SK-N-SH treated with all-trans-retinoic acid at 6 μM for 48 hours (cell line): ENCODE results near the gene OOSP2.

Experiments used
- ATAC-seq: fragments of 200-7000 bp; cut with Tn5 transposase; 3 replicates; pipeline ENCODE4 v1.9.1; 2020; ENCODE audit warnings: mild to moderate bottlenecking, moderate library complexity
- ARNTL ChIP-seq: fragments of 450-650 bp; formaldehyde crosslinking; IDR thresholded peaks from 2 replicates; pipeline ENCODE4 v1.5.0; 2020; ENCODE audit warnings: low read depth, mild to moderate bottlenecking, moderate library complexity, borderline replicate concordance
- CSDC2 ChIP-seq: fragments of 250-450 bp; sonication (Bioruptor Pico); IDR thresholded peaks from 2 replicates; pipeline ENCODE4 v1.5.0; 2020; ENCODE audit warnings: mild to moderate bottlenecking, moderate library complexity
- GLIS3 ChIP-seq: fragments of 250-450 bp; sonication (Bioruptor Pico); IDR thresholded peaks from 2 replicates; pipeline ENCODE4 v1.5.0; 2020; ENCODE audit warnings: mild to moderate bottlenecking, moderate library complexity
- ISL1 ChIP-seq: fragments of 250-450 bp; sonication (Bioruptor Pico); IDR thresholded peaks from 2 replicates; pipeline ENCODE4 v2.1.2; 2022; ENCODE audit warnings: mild to moderate bottlenecking, moderate library complexity
- OSR1 ChIP-seq: fragments of 250-450 bp; sonication (Bioruptor Pico); IDR thresholded peaks from 2 replicates; pipeline ENCODE4 v1.8.0; 2022; ENCODE audit warnings: moderate library complexity, mild to moderate bottlenecking, inconsistent platforms
- PATZ1 ChIP-seq: fragments of 250-450 bp; sonication (Bioruptor Pico); IDR thresholded peaks from 2 replicates; pipeline ENCODE4 v1.8.0; 2020; ENCODE audit warnings: mild to moderate bottlenecking, moderate library complexity, borderline replicate concordance
- RARB ChIP-seq: fragments of 250-450 bp; sonication (Bioruptor Pico); IDR thresholded peaks from 2 replicates; pipeline ENCODE4 v1.8.0; 2021; ENCODE audit warnings: mild to moderate bottlenecking, moderate library complexity
- TCF4 ChIP-seq: fragments of 250-450 bp; sonication (Bioruptor Pico); IDR thresholded peaks from 2 replicates; pipeline ENCODE4 v1.8.0; 2021; ENCODE audit warnings: mild to moderate bottlenecking, moderate library complexity, borderline replicate concordance
- TOX ChIP-seq: fragments of 250-450 bp; sonication (Bioruptor Pico); IDR thresholded peaks from 2 replicates; pipeline ENCODE4 v1.8.0; 2021; ENCODE audit warnings: mild to moderate bottlenecking, moderate library complexity, borderline replicate concordance
- TSHZ2 ChIP-seq: fragments of 250-450 bp; sonication (Bioruptor Pico); IDR thresholded peaks from 2 replicates; pipeline ENCODE4 v1.5.0; 2020; ENCODE audit warnings: mild to moderate bottlenecking, moderate library complexity
- ZC3H10 ChIP-seq: fragments of 250-450 bp; sonication (Bioruptor Pico); IDR thresholded peaks from 2 replicates; pipeline ENCODE4 v1.5.1; 2021; ENCODE audit warnings: mild to moderate bottlenecking, moderate library complexity
- ZFP3 ChIP-seq: fragments of 250-450 bp; sonication (Bioruptor Pico); IDR thresholded peaks from 2 replicates; pipeline ENCODE4 v1.5.0; 2020; ENCODE audit warnings: mild to moderate bottlenecking, moderate library complexity
- ZFP30 ChIP-seq: fragments of 450-650 bp; formaldehyde crosslinking; IDR thresholded peaks from 2 replicates; pipeline ENCODE4 v1.5.0; 2022; ENCODE audit warnings: mild to moderate bottlenecking, moderate library complexity
- ZNF565 ChIP-seq: fragments of 450-650 bp; formaldehyde crosslinking; conservative IDR thresholded peaks from 2 replicates; pipeline ENCODE4 v1.5.0; 2020; ENCODE audit warnings: low read depth, mild to moderate bottlenecking, moderate library complexity
- ZNF8 ChIP-seq: fragments of 450-650 bp; formaldehyde crosslinking; IDR thresholded peaks from 2 replicates; pipeline ENCODE4 v1.5.0; 2020; ENCODE audit warnings: mild to moderate bottlenecking, moderate library complexity
- TF ChIP-seq, protein P1 (sequence below): fragments of 250-450 bp; sonication (Bioruptor Pico); IDR thresholded peaks from 2 replicates; pipeline ENCODE4 v1.8.0; 2021; ENCODE audit warnings: low read depth, mild to moderate bottlenecking, moderate library complexity, borderline replicate concordance
- TF ChIP-seq, protein P2 (sequence below): fragments of 250-450 bp; sonication (Bioruptor Pico); IDR thresholded peaks from 2 replicates; pipeline ENCODE4 v1.5.1; 2021; ENCODE audit warnings: mild to moderate bottlenecking, moderate library complexity
- TF ChIP-seq, protein P3 (sequence below): fragments of 250-450 bp; sonication (Bioruptor Pico); IDR thresholded peaks from 2 replicates; pipeline ENCODE4 v1.5.1; 2020; ENCODE audit warnings: low read depth, mild to moderate bottlenecking, moderate library complexity

Gene OOSP2

DNA sequence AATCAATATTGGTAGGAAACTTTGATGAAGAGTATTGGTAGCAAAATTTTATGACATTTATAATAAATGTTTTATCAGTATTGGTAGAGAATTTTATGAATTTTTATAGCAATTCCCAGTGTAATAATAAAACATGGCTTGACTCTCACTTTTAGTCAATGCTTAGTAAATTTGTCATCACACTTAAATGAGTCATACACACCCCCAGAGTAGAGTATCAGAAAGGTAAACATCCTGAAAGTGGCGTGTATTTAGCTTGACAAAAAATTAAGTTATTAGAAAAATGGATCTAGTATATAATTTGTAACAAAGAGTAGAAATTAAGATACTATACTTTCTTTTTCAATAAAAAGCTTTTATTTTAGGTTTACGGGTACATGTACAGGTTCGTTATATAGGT is 18.8 kb downstream of the OOSP2 start:
- TF ChIP-seq ISL1 (CRISPR knock-in tag): no peak
- TF ChIP-seq ARNTL: no peak
- no peak for TF ChIP-seq CSDC2 (CRISPR knock-in tag)
- TF ChIP-seq ZC3H10 (CRISPR knock-in tag): no peak
- no peak for TF ChIP-seq GLIS3 (CRISPR knock-in tag)
- no peak for TF ChIP-seq RARB (CRISPR knock-in tag)
- TF ChIP-seq, protein P1, sequence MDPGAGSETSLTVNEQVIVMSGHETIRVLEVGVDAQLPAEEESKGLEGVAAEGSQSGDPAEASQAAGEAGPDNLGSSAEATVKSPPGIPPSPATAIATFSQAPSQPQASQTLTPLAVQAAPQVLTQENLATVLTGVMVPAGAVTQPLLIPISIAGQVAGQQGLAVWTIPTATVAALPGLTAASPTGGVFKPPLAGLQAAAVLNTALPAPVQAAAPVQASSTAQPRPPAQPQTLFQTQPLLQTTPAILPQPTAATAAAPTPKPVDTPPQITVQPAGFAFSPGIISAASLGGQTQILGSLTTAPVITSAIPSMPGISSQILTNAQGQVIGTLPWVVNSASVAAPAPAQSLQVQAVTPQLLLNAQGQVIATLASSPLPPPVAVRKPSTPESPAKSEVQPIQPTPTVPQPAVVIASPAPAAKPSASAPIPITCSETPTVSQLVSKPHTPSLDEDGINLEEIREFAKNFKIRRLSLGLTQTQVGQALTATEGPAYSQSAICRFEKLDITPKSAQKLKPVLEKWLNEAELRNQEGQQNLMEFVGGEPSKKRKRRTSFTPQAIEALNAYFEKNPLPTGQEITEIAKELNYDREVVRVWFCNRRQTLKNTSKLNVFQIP (CRISPR knock-in tag): no peak
- no peak for TF ChIP-seq TCF4 (CRISPR knock-in tag)
- TF ChIP-seq OSR1 (CRISPR knock-in tag): no peak
- TF ChIP-seq, protein P2, sequence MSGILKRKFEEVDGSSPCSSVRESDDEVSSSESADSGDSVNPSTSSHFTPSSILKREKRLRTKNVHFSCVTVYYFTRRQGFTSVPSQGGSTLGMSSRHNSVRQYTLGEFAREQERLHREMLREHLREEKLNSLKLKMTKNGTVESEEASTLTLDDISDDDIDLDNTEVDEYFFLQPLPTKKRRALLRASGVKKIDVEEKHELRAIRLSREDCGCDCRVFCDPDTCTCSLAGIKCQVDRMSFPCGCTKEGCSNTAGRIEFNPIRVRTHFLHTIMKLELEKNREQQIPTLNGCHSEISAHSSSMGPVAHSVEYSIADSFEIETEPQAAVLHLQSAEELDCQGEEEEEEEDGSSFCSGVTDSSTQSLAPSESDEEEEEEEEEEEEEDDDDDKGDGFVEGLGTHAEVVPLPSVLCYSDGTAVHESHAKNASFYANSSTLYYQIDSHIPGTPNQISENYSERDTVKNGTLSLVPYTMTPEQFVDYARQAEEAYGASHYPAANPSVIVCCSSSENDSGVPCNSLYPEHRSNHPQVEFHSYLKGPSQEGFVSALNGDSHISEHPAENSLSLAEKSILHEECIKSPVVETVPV (CRISPR knock-in tag): no peak
- no peak for TF ChIP-seq TOX
- TF ChIP-seq, all 23 proteins: peak for 0
- no peak for ATAC-seq

DNA sequence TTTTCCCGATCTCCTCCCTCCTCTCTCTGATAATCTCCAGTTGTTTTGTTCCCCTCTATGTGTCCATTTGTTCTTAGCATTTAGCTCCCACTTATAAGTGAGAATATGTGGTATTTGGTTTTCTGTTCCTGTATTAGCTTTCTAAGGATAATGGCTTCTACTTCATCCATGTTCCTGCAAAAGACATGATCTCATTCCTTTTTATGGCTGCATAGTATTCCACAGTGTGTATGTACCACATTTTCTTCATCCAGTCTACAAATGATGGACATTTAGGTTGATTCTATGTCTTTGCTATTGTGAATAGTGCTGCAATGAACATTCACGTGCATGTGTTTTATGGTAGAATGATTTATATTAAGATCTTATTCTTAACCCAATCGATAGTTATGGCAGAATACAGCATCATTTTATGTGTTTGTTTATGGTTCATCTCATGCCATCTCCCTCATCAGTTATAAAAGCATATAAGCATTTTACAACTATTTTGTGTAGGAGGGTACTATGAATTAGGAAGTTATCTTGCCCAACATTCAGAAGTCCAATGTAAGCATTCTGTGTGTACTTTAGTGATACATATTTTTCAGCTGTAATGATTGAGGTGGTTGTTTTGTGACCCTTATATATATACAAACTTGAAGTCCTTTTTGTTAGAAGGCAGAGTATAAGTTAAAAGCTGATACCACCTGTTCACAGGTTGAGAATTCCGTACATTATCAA is 19.5 kb downstream of the OOSP2 start:
- ATAC-seq: no peak
- TF ChIP-seq ZNF565 (no peak), ZFP3 (CRISPR knock-in tag) (no peak), ISL1 (CRISPR knock-in tag) (no peak), TSHZ2 (CRISPR knock-in tag) (no peak)
- TF ChIP-seq, protein P3, sequence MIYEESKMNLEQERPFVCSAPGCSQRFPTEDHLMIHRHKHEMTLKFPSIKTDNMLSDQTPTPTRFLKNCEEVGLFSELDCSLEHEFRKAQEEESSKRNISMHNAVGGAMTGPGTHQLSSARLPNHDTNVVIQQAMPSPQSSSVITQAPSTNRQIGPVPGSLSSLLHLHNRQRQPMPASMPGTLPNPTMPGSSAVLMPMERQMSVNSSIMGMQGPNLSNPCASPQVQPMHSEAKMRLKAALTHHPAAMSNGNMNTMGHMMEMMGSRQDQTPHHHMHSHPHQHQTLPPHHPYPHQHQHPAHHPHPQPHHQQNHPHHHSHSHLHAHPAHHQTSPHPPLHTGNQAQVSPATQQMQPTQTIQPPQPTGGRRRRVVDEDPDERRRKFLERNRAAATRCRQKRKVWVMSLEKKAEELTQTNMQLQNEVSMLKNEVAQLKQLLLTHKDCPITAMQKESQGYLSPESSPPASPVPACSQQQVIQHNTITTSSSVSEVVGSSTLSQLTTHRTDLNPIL: no peak

GRCh38 chr11:60064111-60064510 is 23.9 kb downstream of the OOSP2 start:
- no peak for ATAC-seq
- TF ChIP-seq ZFP30: no peak
- TF ChIP-seq TSHZ2 (CRISPR knock-in tag): no peak
- TF ChIP-seq PATZ1 (CRISPR knock-in tag): no peak
- TF ChIP-seq ZNF8 (CRISPR knock-in tag): no peak
- TF ChIP-seq, all 23 proteins: peak for 0
